Measurements from ENCODE around the gene PANX2.

The PANX2 gene

GRCh38 chr22:50169181-50169759 is 1.3 kb upstream of the PANX2 start:
- in situ Hi-C loops (cut with MboI; ENCODE audit: low sequenced_read_pairs), result no loop called here

- in situ Hi-C loops (cut with MboI; ENCODE audit: low sequenced_read_pairs), result no loop called here
Measured at GRCh38 chr22:50169774-50170341, 673 bp upstream of the PANX2 start.

- in situ Hi-C loops (cut with MboI; ENCODE audit: low sequenced_read_pairs), result no loop called here
Measured at GRCh38 chr22:50171319-50171964, 911 bp downstream of the PANX2 start.

DNA sequence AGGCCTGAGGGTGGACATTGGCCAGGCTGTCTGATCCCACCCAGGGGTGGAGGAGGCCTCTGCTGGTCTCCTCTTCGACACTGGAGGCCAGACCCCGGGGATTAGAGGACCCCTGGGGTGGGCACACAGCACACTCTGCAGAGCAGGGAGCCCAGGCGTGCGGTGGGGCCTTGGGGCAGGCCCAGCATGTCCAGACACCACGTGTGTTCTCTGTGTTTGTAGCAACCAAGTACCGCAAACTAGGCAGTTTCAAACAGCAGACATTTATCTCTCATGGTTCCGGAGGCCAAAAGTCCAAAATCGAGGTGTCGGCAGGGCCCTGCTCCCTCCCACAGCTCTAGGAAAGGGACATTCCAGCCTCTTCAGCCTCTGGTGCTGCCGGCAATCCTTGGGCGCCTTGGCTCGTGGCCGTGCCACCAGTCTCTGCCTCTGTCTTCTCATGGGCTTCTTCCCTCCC is 1.5 kb downstream of the PANX2 start:
- in situ Hi-C loops (cut with MboI; ENCODE audit: low sequenced_read_pairs), result no loop called here

GRCh38 chr22:50173311-50173982 is 2.9 kb downstream of the PANX2 start:
- in situ Hi-C loops (cut with MboI; ENCODE audit: low sequenced_read_pairs), result no loop called here

GRCh38 chr22:50173983-50174355 is 3.4 kb downstream of the PANX2 start:
- in situ Hi-C loops (cut with MboI; ENCODE audit: low sequenced_read_pairs), result no loop called here

- in situ Hi-C loops (cut with MboI; ENCODE audit: low sequenced_read_pairs), result no loop called here
Measured at GRCh38 chr22:50174382-50175190, 4.1 kb downstream of the PANX2 start.

GRCh38 chr22:50175191-50175461 is 4.6 kb downstream of the PANX2 start:
- in situ Hi-C loops (cut with MboI; ENCODE audit: low sequenced_read_pairs), result no loop called here

- in situ Hi-C loops (cut with MboI; ENCODE audit: low sequenced_read_pairs), result no loop called here
Measured at GRCh38 chr22:50175921-50176849, 5.7 kb downstream of the PANX2 start.

DNA sequence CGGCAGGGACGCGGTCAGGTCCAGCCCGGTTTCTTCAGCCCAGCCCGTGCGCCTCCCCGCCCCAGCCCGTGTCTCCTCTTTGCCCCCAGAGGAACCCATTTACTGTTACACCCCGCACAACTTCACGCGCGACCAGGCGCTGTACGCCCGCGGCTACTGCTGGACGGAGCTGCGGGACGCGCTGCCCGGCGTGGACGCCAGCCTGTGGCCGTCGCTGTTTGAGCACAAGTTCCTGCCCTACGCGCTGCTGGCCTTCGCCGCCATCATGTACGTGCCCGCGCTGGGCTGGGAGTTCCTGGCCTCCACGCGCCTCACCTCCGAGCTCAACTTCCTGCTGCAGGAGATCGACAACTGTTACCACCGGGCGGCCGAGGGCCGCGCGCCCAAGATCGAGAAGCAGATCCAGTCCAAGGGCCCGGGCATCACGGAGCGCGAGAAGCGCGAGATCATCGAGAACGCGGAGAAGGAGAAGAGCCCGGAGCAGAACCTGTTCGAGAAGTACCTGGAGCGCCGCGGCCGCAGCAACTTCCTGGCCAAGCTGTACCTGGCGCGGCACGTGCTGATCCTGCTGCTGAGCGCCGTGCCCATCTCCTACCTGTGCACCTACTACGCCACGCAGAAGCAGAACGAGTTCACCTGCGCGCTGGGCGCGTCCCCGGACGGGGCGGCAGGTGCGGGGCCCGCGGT is 6.5 kb downstream of the PANX2 start:
- in situ Hi-C loops (cut with MboI; ENCODE audit: low sequenced_read_pairs), result no loop called here

GRCh38 chr22:50177537-50178470 is 7.3 kb downstream of the PANX2 start:
- in situ Hi-C loops (cut with MboI; ENCODE audit: low sequenced_read_pairs), result no loop called here

- in situ Hi-C loops (cut with MboI; ENCODE audit: low sequenced_read_pairs), result no loop called here
Measured at GRCh38 chr22:50178471-50178864, 7.9 kb downstream of the PANX2 start.

- in situ Hi-C loops (cut with MboI; ENCODE audit: low sequenced_read_pairs), result no loop called here
Measured at GRCh38 chr22:50178871-50179869, 8.6 kb downstream of the PANX2 start.

GRCh38 chr22:50179937-50180726 is 9.6 kb downstream of the PANX2 start:
- in situ Hi-C loops (cut with MboI; ENCODE audit: low sequenced_read_pairs), result no loop called here

GRCh38 chr22:50180727-50181521 is 10.4 kb downstream of the PANX2 start:
- in situ Hi-C loops (cut with MboI; ENCODE audit: low sequenced_read_pairs), result no loop called here

All from hTERT RPE-1 (cell line).